GM18909 (cell line): Measurements from ENCODE around the gene WDFY4.

Experiments
- ATAC-seq: cut with Tn5 transposase; IDR thresholded peaks from one replicate; pipeline ENCODE4 v1.9.1; 2021; ENCODE audit warnings: mild to moderate bottlenecking; ENCODE audit not compliant: unreplicated experiment, poor library complexity

Gene WDFY4

DNA sequence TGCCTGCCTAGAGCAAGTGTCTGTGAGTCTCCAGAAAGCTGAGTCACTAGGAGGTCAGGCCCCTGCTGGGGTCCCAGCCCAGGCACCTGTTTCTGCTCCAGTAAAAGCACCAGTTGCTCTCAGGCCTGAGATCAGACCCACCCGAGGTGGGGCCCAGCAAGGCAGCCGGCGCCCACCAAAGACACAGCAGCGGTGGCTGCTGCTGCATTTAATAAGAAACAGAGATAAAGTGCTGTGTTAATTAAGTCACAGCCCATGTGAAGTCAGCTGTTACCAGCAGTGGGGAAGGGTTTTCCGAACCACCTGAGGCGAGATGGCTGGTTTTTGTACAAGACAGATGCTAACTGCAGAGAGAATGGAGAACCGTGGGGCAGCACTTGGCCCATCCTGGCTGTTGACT is 267.0 kb downstream of the WDFY4 start:
- no peak for ATAC-seq

DNA sequence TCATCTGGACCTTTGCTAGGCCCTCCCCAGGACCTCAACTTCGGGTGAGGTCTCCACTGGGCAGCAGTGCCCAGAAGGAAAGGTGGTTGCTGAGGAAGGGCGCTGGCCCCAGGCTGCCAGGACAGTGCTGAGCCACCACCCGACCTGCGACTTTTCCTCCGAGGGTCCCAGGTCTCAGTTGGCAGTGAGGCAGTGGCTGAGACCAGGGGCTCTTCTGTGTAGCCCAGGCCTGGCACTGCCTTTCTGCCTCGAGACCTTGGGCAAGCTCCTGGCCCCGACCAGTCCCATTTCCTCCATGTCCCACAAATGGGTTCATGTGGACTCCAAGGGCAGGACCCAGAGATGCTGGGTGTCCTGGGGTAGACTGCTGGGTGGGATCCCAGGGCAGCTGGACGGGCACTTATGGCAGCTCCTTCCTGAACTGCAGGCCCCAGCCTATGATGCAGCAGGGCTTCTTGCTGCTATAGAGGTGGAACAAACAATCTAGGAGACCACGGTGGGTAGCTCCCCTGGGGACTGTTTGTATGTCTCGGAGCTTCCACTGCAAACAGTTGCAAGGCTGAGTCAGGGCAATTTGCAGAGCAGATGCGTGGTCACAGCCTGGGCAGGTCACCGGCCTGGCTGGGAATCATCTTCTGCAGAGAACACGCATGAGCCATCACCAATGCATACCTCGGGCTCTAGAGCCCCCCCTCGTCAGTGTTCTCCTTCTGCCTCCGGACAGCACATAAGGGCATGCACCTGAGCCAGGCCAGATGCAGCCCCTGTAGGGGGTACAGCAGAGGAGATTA is 272.9 kb downstream of the WDFY4 start:
- no peak for ATAC-seq

DNA sequence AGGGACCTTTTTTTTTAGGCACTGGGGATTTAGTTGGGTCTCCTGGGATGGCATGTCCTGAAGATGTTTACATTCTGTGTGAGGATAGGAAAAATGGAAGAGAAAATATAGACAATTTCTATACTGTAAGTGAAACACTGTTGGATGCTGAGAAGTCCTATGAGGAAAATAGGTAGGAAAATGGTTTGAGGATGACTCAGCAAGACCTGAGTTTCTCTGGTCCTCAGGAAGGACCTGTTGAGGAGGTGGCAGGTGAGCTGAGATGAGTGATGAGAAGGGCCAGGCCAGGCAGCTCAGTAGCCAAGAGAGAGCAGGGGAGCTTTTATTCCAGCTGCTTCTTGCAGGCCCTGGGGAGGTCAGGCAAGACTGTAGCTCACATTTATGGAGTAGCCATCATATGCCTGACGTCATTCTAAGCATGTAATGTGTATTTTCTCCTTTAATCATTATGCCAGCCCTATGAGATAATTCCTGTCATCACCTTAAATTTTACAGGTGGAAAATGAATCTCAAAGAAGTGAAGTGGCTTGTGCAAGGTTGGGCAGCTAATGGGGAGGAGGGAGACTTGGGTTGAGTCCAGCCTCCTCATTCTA is 274.0 kb downstream of the WDFY4 start:
- ATAC-seq, result no peak

DNA sequence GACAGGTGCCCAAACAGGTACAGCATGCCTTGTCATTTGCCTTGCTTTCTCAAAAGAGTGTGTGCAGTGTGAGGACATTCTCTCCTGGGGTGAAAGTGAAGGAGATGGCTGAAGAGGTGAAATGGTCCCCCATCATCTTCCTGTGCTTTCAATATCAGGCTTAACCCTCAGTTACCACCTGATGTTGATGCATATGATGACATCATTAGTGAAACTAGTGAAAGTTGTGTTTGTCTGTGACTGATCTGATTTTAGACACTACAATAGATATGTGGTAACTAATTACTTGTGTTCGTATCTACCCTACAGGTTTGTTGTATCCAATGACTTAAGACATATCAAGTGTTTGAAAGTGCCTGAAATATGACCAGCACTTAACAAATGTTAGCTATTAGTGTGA is 279.4 kb downstream of the WDFY4 start:
- no peak for ATAC-seq

DNA sequence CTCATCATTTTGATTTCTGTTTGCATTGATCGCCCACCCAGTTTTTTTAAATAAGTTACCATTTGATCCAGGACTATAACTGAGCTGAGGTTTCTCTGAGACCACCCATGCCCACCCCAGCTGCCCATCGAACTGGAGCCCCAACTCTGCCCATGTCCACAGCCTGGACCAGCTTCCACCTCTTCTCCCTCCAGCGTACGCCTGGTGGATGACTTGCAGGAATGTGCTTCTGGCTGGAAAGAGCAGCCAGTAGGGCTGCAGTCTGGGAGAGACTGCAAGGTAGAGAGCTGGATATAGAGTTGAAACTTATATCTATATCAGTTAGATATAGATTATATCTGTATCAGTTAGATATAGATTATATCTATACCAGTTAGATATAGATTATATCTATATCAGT is 280.8 kb downstream of the WDFY4 start:
- ATAC-seq, result no peak

DNA sequence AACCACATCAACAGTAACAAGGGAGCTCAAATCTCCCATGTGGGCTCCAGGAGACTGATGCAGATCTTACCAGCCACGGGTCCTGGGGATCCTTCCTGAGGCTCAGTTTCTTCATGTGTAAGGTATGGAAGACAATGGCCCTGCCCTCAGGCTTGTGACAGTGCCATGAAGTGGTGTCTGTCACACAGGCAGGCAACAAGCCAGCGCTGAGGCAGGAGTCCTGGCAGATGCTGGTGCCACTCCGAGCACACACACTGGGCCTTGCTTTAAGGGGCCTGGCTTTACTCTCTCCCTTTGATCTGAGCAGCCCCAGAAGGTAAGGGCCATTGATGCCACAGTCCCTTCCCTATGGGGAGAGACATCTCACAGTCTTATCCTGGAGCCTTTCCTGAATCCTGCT is 283.4 kb downstream of the WDFY4 start:
- no peak for ATAC-seq

DNA sequence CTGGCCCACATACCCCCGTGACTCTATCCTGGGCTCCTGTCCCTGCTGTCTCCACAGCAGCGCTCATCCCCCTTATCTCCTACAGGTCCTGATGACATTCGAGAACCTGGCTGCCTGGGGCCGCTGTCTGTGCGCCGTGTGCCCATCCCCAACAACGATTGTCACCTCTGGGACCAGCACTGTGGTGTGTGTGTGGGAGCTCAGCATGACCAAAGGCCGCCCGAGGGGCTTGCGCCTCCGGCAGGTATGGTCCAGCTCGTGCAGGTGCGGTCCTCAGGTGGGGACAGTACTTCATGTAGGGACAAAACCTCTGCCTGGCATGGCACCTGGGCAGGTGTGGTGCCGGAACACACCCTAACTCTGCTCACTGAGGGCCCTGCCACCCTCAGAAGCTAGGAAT is 285.4 kb downstream of the WDFY4 start:
- no peak for ATAC-seq

DNA sequence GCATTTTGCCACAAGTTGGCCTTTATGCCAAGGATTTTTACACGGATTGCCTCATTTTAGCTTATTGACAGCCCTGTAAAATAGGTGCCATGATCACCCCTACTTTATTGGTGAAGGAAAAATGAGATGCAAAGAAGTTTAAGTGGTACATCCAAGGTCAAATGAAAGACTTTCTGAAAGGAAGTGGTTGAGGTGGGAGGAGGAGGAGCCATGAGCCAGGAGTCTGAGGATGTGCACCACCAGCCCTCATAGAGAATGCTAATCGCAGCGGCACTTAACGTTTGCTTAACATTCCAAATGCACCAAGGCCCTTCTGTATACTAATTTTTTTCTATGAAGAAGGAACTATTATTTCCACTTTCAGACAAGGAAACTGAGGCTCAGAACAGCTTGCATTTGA is 286.0 kb downstream of the WDFY4 start:
- ATAC-seq, result no peak

DNA sequence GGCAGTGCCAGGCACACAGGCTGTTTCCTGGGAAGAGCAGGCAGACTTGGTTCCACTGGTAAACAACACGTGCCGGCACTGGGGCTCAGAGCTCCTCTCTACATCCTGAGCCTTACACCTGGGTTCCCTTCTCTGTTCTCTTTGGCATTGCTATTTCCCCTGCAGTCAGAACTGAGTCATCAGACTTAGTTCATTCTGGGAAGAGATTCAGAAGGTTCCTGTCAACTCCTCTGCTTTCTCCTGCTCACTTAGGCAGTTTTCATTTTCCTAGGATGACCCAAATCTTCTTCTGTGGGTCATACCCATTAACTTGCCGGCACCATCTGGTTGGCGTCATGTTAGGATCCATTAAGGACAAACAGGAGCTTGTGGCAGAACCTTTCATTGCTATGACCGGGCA is 288.4 kb downstream of the WDFY4 start:
- no peak for ATAC-seq

DNA sequence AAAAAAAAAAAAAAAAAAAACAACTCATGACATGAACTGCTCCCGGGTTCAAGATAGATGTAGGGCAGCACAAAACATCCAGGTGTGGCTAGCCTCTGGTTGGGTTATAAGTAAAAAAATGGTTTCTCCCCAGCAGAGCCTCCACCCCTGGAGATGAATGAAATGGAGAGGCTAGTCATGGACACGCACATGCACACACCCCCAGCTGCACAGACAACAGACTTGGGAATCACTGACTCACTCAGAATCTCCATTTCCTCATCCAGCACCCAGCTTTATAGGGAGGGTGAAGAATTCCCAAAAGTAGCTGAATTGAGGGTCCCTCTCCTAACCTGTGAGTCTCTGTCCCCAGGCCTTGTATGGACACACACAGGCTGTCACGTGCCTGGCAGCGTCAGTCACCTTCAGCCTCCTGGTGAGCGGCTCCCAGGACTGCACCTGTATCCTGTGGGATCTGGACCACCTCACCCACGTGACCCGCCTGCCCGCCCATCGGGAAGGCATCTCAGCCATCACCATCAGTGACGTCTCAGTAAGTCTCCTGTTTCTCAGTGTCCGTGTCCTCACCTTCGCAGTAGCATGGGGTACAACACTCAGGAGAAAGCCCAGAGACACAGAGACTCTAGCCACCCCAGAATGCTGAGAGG is 290.0 kb downstream of the WDFY4 start:
- ATAC-seq, result no peak

DNA sequence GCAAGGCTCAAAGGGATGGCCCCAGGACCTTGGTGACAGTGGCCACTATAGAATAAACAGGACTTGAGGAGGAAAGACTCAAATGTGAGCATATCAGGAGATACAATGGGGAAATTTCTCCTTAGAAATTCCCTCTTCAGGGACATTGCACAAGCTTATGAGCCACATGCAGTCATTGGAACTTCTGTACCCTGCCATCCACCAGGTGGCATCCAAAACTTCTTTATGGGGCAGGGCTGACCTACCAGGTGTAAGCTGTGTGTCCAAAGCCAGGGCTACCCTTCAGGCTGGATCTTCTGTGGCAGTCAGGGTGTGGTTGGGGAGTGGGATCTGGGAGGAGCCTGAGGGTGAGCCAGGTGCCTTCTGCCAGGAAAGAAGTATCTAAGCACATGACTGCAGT is 291.5 kb downstream of the WDFY4 start:
- no peak for ATAC-seq

DNA sequence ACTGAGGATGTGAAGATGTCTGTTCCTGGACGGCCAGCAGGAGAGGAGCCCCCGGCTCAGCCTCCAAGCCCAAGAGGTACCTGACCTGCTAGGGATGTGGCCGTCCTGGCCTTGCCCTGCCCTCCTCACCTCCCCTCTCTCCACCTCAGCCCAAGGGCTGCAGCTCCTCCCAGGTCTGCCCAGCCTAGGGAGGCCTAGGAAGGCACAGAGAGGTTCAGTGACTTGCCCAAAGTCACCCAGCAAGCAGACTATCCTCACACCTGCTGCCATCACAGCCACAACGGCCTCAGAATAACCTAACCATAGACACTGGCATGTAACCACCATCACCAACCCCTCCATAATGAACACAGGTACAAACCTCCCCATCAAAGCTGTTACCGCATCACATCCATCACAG is 293.6 kb downstream of the WDFY4 start:
- no peak for ATAC-seq

DNA sequence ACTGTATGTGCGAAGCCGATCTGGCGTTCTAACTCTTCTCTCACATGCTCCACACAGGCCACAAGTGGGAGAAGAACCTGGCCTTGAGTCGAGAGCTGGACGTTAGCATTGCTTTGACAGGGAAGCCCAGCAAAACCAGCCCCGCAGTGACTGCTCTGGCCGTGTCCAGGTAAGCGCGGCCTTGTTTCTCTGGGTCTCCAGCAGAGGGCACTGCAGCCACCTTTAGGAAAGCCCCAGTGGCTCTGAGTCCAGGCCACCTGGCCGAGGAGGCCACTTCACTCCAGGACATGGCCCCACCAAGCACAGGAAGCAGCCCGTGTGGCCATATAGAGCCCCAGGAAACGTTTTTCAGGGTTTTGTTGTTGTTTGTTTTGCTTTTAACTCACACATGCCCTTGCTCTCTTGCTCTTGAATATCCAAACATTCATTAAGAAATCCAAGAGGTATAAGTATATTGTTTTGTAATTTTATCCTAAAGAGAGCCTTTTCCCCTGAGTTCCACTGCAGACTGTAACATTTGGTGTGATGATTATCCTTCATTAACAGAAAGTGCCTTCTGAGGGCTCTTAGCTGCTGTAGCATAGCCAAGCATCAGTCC is 296.7 kb downstream of the WDFY4 start:
- ATAC-seq, result peak; percentile 43

DNA sequence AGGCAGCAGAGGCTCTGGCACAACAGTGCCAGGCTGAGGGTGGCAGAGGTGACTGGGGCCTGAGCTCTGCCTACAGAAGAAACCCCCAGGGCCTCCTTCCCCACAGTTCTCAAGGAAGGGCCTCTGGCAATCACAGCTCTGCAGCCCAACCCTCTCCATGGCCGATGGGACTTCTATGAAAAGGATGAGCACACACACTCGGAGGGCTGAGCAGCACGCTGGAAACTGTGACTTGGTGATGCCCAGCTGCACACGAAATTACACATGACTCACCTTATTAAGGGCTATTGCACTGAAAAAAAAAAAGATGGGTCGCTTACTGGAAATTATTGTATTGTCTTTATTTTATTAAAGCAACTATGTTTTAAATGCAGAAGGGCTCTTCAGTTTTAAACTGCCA is 297.9 kb downstream of the WDFY4 start:
- no peak for ATAC-seq

DNA sequence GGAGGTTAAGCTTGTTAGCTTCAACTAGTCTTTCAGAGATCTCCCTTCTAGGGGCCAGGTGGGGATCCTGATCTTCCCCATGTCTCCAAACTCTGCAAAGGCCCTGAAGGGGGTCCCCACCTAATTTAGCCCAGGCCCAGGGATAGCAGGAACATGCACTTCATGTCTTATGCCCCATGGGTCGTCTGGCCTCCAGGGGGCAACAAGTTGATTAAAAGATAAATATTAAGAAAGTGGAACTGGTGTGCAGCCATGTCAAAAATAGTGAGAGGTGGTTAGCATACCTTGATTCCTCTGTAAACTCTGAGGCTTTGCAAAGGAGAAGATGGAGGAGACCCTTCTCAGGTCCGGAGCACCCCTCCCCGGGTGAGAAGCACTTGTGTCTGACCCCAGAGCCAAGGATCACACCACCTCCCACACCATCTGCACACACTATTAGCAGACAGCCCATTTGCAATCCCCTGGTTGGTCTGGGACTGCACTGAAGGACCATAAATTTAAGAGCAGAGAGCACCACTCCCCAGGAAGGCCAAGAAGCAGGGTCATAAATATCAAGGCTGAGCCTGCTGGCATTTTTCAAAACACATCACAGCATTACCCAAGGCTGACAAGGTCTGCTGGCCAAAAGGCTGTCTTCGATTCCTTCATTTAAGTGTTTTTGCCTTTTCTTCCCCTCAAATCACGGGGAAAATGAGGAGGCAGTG is 299.1 kb downstream of the WDFY4 start:
- ATAC-seq, result no peak

DNA sequence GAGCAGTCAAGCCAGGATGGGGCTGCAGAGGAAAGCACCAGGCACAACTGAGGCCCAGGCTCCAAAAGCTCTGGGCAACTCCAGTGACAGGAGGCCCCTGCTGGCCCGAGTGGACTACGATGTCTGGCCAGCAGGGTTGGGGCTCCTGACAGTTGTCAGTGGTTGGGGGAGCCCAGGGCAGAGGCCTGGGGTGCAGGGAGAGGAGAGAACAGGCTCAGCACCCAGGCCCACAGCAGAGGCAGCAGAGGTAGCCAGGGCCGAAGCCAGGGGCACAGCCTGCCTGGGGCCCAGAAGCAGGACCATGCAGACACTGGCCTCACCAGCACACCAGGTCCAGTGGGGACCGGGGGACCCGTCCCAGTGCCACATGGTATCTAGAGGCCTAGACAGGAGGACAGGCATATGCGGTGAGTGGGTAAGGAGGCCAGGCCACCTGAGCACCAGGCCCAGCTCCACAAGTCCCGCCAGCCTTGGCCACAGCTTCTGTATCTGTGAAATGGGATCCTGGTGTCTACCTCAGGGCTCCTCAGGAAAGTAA is 301.0 kb downstream of the WDFY4 start:
- no peak for ATAC-seq

DNA sequence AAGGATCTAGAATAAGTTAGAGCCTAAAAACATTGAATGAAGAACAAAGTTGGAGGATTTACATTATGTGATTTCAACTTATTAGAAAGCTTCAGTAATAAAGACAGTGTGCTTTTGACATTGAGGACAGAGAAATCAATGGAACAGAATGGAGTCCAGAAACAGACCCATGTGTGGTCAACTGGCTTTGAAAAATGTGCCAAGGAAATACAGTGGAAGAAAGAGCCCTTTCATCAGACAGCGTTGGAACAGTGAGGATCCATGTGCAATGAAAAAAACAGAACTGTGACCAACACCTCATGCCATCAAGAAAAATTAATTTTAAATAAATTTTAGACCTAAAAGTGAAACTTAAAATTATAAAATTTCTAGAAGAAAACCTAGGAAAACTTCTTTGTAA is 305.6 kb downstream of the WDFY4 start:
- no peak for ATAC-seq

DNA sequence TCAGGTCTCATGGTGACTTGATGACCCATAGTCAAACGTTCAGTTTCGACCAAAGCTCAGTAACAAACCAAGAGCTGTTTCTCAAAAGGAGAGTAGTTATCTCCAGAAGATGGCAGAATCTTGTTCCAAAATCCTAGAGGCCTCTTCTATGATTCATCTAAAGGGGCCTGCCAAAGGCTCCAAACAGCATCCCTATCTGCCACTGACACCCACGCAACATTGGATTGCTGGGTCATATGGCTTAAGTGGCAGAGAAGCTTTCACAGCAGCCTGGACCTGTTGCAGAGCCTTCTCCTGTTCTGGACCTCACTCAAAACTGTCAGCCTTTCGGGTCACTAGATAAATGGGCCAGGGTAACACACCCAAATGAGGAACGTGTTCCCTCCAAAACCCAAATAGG is 309.0 kb downstream of the WDFY4 start:
- no peak for ATAC-seq

DNA sequence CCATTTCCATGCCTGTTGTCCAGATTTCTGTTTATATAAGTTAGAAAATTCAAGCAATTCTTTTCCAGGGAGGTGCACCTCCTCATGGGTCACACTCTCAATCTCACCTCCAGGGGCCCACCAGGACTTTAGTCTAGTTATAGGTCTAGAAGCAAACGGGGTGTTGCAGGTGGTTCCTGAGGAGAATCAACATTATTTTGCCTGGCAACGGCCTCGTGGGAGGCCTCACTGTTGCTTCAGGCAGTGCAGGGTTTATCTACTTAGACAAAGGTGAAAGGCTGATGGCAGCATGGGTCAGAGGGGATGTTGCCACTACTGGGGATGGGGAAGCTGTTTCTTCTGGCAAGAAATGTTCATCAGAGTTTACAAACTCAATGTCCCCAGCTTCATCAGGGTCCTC is 311.7 kb downstream of the WDFY4 start:
- ATAC-seq, result no peak

DNA sequence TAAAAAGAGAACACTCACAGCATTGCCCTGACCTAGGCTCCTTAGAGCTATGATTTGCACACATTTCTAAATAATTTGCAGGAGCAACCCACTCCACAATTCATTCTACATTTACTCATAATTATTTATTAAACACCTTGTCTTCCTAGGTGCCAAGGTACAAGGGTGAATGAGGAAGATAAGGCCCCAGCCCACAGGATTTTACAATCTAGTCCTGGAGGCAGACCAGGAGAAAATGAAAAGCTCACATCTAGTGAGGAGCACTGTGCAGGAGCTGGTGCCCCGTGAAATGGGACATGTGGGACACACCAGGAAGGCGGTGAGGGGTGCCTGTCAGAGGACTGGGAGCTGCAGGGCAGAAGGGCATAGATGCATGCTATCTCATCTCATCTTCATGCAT is 314.7 kb downstream of the WDFY4 start:
- ATAC-seq, result no peak
